GM19467 (cell line): ENCODE results near the gene OTOP2.

Experiments used
- ATAC-seq: cut with Tn5 transposase; IDR thresholded peaks from one replicate; pipeline ENCODE4 v1.9.1; 2021; ENCODE audit warnings: mild to moderate bottlenecking, moderate library complexity; ENCODE audit not compliant: unreplicated experiment

Gene OTOP2, protein sequence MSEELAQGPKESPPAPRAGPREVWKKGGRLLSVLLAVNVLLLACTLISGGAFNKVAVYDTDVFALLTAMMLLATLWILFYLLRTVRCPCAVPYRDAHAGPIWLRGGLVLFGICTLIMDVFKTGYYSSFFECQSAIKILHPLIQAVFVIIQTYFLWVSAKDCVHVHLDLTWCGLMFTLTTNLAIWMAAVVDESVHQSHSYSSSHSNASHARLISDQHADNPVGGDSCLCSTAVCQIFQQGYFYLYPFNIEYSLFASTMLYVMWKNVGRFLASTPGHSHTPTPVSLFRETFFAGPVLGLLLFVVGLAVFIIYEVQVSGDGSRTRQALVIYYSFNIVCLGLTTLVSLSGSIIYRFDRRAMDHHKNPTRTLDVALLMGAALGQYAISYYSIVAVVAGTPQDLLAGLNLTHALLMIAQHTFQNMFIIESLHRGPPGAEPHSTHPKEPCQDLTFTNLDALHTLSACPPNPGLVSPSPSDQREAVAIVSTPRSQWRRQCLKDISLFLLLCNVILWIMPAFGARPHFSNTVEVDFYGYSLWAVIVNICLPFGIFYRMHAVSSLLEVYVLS

GRCh38 chr17:74924250-74924948, at the start of gene OTOP2:
Gene OTOP2 (plus strand): TSS chr17:74924273. CDS start chr17:74924633, 360 bp downstream.
- no peak for ATAC-seq

- no peak for ATAC-seq
These were observed 49.4 kb upstream of the OTOP2 start for GRCh38 chr17:74874615-74875037.

DNA sequence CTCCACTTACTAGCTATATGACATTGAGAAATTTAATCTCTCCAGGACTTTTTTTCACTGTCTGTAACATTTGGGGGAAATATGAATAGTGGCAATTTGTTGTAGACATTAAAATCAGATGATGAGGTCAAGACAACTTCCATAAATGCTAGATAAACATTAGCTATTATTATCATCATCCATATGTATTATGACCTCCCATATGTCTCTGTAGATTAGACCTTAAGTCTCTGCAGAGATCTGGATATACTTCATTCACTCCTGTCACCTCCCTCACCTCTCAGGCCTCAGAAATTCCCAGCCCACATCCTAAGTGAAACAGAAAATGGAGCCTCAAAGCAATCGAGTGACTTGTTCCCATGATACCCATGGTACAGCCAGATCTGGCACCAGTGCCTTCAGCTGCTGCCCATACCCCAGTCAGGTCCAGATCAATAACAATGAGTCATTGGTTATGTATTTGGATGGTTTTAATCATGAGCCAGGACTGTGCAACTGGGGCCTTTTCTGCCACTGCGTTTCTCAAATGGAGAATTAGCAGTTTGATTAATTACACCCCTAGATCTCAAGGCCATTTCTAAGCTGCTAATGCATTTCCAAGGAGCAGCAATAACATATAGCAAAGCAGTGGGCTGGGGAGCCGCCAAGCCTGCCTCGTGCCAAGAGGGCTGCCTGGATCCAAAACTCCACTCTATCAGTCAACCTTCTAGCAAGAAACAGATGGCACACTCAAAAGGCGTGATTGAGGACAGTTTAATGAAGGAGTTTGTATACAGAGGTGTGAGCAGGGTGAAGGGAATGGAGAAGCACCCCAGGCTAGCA, 48.7 kb upstream of the OTOP2 start:
- no peak for ATAC-seq

DNA sequence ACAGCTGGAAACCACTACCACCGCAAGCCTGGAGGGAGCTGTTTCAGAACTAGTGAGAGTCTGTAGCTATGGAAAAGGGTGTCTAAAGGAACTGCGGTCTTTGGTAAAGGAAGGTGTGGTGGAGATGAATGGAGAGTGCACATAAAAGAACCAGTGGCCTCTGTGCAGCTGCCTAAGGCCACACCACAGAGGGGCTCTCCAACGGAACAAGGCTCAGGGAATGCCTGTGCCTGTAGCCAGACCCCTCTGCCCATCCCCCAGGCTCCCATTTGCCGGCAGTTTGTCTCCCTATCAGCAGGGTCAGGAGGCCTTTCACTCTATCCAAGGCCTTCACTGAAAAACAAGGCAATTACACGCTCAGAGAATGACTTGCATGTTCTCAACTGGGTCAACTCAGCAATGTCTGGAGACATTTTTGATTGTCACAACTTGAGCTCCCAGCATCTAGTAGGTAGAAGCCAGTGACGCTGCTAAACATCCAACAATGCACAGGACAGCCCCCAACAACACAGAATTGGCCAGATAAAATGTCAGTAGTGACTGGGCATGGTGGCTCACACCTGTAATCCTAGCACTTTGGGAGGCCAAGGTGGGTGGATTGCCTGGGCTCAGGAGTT, 48.0 kb upstream of the OTOP2 start:
- no peak for ATAC-seq

- ATAC-seq: no peak
These were observed 46.2 kb upstream of the OTOP2 start for GRCh38 chr17:74877592-74878548.

- ATAC-seq: no peak
These were observed 45.4 kb upstream of the OTOP2 start for GRCh38 chr17:74878658-74879057.

DNA sequence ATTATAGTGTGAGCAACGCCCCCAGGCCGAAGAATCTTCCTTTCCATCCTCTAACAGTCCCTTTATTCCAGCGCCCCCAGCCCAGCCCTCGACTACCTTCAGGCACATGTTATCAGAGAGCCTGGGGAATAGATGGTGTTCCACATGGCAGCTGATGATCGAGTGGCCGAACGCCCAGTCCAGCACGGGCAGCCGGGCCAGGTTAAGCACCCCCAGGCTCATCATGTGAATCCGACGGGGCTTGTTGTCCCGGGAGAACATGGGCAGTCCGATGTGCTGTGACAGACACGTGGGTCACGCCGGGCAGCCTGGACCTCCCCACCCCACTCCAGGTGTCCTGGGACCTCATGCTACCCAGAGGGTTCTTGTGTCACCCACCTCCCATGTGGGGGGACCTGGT, 44.8 kb upstream of the OTOP2 start:
- ATAC-seq: no peak

DNA sequence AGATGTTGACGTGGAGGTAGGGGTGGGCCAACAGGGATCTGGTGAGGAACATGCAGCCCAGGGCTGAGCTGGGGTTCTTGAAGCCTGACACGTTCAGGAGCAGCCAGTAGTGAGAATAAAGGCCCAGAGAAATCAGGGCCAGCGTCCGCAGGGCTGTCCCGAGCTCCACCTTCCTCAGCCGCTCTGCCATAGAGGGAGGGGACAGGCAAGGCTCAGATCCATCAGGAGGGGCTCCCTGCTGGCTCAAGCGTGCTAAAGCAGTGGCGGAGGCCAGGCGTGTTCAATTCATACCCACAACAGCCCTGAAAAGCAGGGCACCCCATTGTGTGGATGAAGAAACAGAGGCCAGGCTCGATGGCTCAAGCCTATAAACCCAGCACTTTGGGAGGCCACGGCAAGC, 43.0 kb upstream of the OTOP2 start:
- ATAC-seq: no peak

DNA sequence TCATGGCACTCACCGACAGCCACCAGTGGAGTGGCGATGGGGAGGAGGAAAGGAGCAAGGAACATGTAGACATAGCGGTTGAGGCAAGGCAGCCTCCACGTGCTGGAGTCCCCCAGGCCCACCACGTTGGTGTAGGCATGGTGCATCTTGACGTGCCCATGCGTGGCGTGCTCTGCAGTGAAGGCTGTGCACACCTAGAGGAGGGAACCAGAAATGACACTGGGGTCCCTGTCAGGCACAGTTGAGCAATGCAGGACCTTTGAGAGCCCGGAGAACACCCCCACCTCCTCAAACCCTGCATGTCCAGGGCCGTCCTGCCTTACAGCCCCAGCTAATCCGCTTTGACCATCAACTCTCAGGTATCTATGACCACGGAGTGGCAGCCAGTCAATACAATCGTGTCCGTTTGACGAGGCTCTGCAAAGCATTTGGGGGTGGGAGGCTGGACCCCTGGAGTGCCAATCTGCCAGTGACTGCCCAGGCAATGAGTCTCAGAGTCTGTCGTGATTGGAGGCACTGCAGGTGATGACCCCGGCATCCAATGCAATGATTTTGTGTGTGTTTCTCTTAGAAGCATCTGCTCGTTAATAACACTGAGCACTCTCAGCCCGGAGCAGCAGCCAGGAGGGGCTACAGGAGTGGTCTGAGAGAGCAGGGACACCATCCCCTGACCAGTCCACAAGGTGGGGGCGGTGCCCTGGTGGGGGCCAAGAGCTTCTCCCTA, 41.4 kb upstream of the OTOP2 start:
- no peak for ATAC-seq

- no peak for ATAC-seq
These were observed 40.8 kb upstream of the OTOP2 start for GRCh38 chr17:74883241-74883745.

DNA sequence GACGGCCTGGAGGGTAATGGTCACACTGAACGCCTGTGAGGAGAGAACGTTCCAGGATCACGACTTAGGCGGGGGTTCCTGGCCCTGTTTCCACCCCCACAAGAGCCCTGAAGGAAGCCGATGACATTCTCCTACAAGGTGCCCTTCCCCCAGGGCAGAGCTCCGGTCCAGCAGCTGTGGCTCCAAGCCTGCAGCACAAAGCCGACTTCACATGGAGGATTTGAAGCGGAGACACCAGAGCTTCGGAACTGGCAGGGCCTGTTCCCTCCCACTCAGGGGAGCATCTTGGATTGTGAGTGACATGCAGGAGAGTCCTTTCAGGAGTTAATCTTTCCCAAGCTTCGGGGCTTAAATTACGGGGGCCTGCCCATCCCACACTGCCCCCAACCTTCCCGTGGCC, 35.6 kb upstream of the OTOP2 start:
- ATAC-seq: no peak

- ATAC-seq: no peak
These were observed 33.5 kb upstream of the OTOP2 start for GRCh38 chr17:74890554-74890953.

DNA sequence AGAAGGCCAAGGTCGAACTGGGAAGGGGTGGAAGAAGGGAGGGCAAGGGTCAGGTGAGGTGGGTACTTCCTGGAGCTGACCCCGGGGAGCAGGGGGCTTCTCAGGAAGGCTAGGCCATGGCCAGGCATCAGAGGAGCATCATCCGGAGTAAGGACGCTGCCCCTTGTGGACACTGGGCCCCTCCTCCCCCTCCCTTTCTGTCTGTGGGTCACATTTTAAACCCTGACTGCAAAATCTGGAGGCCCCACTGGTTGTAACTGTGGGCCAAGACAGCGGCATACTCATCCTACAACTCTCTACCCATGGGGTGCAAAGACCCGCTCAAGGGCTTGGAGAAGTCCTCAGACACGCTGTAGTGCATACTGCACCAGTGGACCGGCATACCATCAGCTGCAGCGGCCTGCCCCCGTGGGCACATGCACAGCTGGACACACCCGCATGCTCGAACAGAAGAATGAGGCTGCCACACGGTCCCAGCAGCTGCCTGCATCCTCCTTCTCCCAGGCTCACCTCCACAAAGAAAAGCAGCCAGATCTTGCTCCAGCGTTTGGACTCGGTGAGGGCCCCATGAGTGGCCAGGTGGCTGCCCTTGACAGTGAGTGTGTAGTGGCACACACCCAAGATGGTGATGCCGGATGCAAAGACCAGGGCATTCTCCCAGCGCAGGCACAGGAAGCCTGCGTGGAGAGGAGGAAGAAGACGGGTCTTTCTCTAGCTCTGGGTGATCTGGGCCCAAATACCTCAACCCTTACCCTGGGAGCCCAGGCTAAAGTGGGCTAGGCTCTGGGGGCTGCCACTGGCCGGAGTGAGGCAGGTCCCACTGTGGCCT, 31.8 kb upstream of the OTOP2 start:
- no peak for ATAC-seq

GRCh38 chr17:74892974-74893911, 30.8 kb upstream of the OTOP2 start, which contains the start of gene FADS6:
Gene FADS6 (minus strand): TSS chr17:74893633. CDS start chr17:74893595, 38 bp downstream.
- no peak for ATAC-seq

GRCh38 chr17:74893936-74894671, 30.0 kb upstream of the OTOP2 start:
- ATAC-seq: no peak

DNA sequence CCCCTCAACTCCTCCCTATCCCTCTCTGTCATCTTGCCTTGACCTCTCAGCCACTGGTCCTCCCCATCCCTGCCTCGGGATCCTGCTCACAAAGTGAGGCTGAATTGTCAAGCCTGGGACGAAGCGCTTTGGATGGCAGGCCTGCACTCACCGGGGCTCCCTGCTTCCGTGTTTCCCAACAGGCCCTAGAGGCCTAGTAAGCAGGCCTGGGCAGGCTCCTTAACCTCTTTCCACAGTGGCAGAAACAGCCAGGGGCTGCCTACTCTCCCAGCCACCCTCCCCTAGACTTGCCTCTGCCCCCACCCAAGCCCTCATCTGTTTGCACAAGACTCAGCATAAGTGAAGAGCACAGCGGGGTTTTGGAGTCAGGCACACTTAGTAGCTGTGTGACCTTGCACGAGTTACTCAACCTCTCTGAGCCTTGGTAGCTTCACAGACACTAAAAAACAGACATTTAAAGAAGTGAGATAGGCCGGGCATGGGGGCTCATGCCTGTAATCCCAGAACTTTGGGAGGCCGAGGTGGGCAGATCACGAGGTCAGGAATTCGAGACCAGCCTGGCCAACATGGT, 25.6 kb upstream of the OTOP2 start:
- no peak for ATAC-seq
